HG03469 (cell line): ENCODE results near the gene CNOT1.

Source experiments
- ATAC-seq: cut with Tn5 transposase; IDR thresholded peaks from one replicate; pipeline ENCODE4 v1.9.1; 2021; ENCODE audit warnings: mild to moderate bottlenecking, moderate library complexity, moderate number of reproducible peaks; ENCODE audit not compliant: unreplicated experiment

CNOT1 gene

GRCh38 chr16:58490065-58490464, 139.6 kb downstream of the CNOT1 start:
- ATAC-seq = no peak

DNA sequence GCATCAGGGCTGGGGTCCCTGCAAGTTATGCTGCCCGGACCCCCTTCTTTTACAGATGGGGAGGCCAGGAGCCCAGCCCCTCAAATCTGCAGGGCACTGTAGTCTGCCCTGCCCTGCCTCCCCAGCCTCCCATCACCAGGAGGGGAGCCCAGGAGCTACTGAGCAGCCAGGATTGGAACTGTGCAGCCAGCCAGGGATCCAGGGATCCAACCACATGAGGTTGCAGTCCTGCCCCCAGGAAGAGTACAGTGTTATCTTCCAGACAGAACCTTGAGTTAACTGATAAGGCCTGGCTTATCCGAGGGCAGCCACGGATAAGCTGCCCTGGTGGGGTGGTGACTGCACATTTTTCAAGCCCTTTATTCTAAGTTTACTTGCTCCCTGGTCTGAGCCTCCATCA, 141.1 kb downstream of the CNOT1 start:
- no peak for ATAC-seq

DNA sequence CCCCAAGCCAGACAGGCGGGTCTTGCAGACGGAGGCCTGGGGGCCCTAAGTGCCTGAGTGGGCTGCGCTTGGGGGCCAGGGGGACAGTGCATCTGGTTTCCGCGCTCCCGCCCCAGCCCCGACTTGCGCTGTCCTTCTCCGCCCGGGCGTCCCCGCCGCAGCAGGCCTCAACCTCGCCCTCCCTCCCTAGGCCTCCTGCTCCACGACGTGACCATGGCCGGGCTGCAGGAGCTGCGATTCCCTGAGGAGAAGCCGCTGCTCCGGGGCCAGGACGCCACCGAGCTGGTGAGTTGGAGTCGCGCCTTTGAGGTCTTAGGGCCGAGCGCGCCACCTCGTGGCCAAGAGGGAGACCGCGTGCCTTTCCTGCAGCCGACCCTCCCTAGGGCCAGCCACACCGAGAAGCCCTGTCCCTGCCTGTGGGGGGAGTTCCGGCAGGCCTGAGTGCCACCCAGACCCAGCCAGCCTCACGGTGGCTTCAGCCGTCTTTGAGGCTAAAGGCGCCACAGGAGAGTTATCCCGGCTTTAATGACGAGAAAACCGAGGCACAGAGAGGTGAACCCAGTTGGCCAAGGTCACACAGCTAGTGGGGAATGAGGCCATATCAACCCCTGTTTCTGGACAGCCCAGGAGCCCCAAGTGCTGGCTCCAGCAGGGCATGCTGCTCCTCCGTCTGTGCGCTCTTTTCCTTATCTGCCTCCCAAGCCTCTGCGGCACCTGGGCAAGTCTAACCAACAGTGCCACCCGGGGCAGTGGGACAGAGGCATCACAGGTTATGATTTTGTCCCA, 141.9 kb downstream of the CNOT1 start:
- no peak for ATAC-seq

DNA sequence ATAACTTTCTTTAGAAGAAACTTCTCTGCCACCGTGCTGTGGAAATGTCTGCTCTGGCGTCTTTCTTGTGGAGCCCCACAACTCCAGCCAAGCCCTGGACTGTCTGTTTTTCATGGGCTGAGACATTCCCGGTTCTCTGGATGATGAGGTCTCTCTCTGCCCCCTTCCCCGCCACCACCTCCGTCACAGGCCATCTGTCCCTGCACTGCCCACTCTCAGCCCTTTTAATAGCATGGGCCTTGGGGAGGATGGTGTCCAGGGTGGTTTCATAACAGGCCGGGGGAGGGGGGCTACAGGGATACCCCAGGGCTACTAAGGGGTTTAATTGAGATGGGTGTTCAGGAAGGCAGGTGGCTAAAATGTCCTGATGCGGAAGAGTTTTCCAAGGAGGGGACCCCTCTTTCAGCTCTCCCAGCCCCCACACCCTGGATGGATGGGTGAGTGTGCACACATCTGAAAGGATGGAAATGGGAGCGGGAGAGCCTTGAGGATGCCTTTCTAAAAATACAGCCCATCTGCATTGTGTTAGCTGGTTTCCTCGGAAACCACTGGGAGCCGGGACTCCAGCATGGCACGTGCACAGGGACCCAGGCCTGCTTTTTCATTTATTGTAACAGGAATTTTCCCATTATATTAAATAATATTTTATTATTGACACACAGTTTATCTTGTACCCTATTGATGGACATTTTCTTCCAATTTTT, 144.3 kb downstream of the CNOT1 start:
- ATAC-seq = no peak

- ATAC-seq = no peak
Observed at GRCh38 chr16:58481931-58482330, 147.7 kb downstream of the CNOT1 start.

DNA sequence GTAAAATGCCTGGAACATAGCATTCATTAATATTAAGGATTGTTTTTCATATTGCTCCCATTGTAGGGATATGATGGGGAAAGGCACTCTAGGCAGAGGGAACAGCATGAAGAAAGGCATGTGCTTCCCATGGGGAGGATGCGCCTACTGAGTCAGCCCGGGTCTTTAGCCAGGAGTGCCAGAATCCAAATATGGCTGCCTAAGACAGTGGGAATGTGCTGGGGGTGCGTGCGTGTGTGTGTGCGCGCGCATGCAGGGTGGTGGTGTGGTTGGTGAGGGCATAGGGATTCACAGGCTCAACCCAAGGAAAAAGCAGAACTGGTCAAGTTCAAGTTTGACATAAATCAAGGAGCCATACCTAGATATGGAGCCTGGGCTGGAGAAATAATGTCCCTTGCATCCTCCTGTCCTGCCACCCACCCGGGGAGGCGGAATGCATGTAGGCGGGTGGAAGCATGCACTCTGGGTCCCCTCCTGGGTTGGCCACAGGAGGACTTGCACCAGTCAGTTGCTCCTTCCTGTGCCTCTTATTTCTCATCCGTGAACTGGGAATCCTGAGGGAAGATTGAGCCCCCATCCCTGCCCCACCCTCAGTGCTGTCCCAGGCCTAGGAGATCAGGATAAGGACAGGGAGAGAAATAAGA, 148.3 kb downstream of the CNOT1 start:
- ATAC-seq = no peak

- no peak for ATAC-seq
Observed at GRCh38 chr16:58478427-58478826, 151.2 kb downstream of the CNOT1 start.

GRCh38 chr16:58476791-58477190, 152.8 kb downstream of the CNOT1 start:
- no peak for ATAC-seq

- ATAC-seq = no peak
Observed at GRCh38 chr16:58475091-58475619, 154.5 kb downstream of the CNOT1 start.

- ATAC-seq = no peak
Observed at GRCh38 chr16:58474296-58474695, 155.3 kb downstream of the CNOT1 start.

DNA sequence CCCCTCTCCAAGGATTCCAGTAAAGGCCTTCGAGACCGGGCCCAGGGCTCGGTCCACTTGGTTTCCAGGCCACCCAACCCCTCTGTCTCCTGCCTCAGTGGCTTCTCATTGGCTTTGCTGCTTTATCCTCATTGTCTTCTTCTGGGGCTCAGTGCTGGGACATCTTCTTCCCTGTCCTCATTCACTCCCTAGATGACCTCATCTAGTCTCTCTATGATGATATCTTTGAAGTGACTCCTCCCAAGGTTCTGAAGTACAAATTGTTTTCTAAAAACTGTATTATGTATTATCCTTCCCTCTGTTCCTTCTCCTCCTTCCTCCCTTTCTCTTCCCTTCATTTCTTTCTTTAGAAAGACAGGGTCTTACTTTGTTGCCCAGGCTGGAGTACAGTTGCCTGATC, 156.8 kb downstream of the CNOT1 start:
- ATAC-seq = no peak

DNA sequence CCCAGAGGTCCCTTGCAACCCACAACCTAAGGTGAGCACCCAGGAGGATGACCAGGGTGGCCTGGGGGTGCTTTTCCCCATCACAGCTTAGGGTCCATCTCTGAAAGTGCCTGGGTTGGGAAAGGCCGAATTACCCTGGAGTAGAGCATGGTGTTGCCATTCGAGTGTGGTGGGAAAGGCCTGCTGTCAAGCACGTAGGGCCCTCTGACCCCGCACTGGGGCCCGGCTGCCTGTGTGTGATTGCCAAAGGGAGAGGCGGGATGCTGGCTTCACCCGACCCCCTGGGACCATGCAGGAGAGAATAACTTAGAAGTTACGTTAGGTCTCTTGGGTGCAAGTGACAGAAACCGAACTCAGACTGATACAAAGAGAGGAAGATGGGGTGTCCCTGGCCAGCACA, 157.4 kb downstream of the CNOT1 start:
- ATAC-seq = no peak

GRCh38 chr16:58471209-58471975, 158.2 kb downstream of the CNOT1 start:
- ATAC-seq = no peak
